Measurements from ENCODE around the gene WDR62. TPM values are rescaled to one million over a fixed set of nuclear protein-coding genes. Genes with fewer than 3 reads are reported as not detected.
A peak's percentile ranks its signal among the peaks of the same experiment; 100 is the strongest.

Gene WDR62
- total RNA-seq, 6 donors from 2014 or later = 1.00 to 7.6 (median 2.4) TPM

DNA sequence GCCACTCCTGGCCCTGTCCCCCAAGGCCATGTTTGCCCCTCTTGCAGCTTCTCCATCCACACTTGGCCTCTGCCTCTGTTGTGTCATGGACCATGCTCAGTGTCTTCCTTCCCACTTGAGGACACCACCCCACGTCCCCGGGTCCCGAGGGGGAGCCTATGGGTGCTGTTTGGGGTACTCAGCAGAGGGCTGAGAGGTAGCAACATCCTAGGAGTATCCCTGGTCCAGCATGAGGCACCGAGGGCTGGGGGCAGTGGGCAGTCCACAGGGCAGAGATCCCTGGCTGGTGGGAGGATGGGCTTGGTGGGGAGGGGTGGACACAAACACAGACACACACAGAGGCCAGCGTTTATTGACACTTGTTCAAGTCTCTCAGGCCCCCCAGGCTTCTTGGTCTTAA lies 95.9 kb downstream of the WDR62 start:
- TF ChIP-seq CTCF (IDR thresholded peaks at IDR 0.05) (no peak), POLR2AphosphoS5 (IDR thresholded peaks at IDR 0.05) (no peak), POLR2A (IDR thresholded peaks at IDR 0.05) (no peak), EP300 (IDR thresholded peaks at IDR 0.05) (no peak)
- Histone ChIP-seq H3K27ac (peak overlapping the region; percentile 89 to 99 (median 96)), H3K36me3 (peaks cover 27 to 59% (median 55%) of the 10 kb centered on the region in 4 donors), H3K4me1 (peaks cover 8 to 22% (median 10%) of the 10 kb centered on the region in 4 donors), H3K4me3 (peak overlapping the region in 1 of 4 donors; percentile 51), H3K27me3 (no peaks in the 10 kb centered on the region), H3K9me3 (no peaks in the 10 kb centered on the region)
- WGBS, 2 donors = 88% methylated on average over 5 of the region's 5 CpGs; no CpG with 5 or more reads in 1 of the 2 donors
- no peak for ATAC-seq (ENCODE audit: low FRiP score in 2 of 2)
- no peak for DNase-seq

GRCh38 chr19:36151144-36152018 lies 96.7 kb downstream of the WDR62 start:
- no peak for TF ChIP-seq CTCF (IDR thresholded peaks at IDR 0.05)
- TF ChIP-seq POLR2A (IDR thresholded peaks at IDR 0.05) = peak in 1 of 4 donors; percentile 52
- no peak for TF ChIP-seq EP300 (IDR thresholded peaks at IDR 0.05)
- peak; percentile 76 to 82 for TF ChIP-seq POLR2AphosphoS5 (IDR thresholded peaks at IDR 0.05)
- Histone ChIP-seq H3K27ac (peak overlapping the region; percentile 89 to 99 (median 96)), H3K4me1 (peaks cover 8 to 25% (median 10%) of the 10 kb centered on the region in 4 donors), H3K4me3 (peak overlapping the region; percentile 50 to 62 (median 54)), H3K9me3 (no peaks in the 10 kb centered on the region), H3K36me3 (peaks cover 21 to 51% (median 48%) of the 10 kb centered on the region in 4 donors), H3K27me3 (no peaks in the 10 kb centered on the region)
- DNase-seq = peak in 1 of 2 donors; percentile 79
- 52 to 62% methylated on average over 29 to 44 of the region's 47 CpGs for WGBS, 2 donors
- ATAC-seq (ENCODE audit: low FRiP score in 2 of 2) = peak; percentile 64 to 78

- TF ChIP-seq POLR2AphosphoS5 (IDR thresholded peaks at IDR 0.05) = no peak
- peak in 1 of 2 donors; percentile 3 for ATAC-seq (ENCODE audit: low FRiP score in 2 of 2)
- Histone ChIP-seq H3K27me3 (no peaks in the 10 kb centered on the region), H3K27ac (peak overlapping the region; percentile 89 to 99 (median 96)), H3K9me3 (no peaks in the 10 kb centered on the region), H3K4me3 (peak overlapping the region; percentile 50 to 62 (median 54)), H3K4me1 (peaks cover 8 to 25% (median 13%) of the 10 kb centered on the region in 4 donors), H3K36me3 (peaks cover 18 to 45% (median 41%) of the 10 kb centered on the region in 4 donors)
- WGBS, 2 donors = 59 to 82% methylated on average over 16 of the region's 16 CpGs
- DNase-seq = no peak
Observed at GRCh38 chr19:36152019-36152351, 97.3 kb downstream of the WDR62 start.

- Histone ChIP-seq H3K9me3 (no peaks in the 10 kb centered on the region), H3K27me3 (no peaks in the 10 kb centered on the region), H3K4me3 (peak within 1 kb of the TSS; percentile 50 to 62 (median 54)), H3K36me3 (peaks cover 13 to 39% (median 36%) of the 10 kb centered on the region in 4 donors), H3K27ac (peak within 1 kb of the TSS; percentile 89 to 99 (median 96)), H3K4me1 (peaks cover 8 to 25% (median 14%) of the 10 kb centered on the region in 4 donors)
- DNase-seq = peak; percentile 43 to 89
- 44 to 48% methylated on average over 31 to 40 of the region's 40 CpGs for WGBS, 2 donors
- peak; percentile 85 to 86 for ATAC-seq (ENCODE audit: low FRiP score in 2 of 2)
- no peak for TF ChIP-seq CTCF (IDR thresholded peaks at IDR 0.05)
- peak in 3 of 4 donors; percentile 14 to 38 (median 14) for TF ChIP-seq POLR2A (IDR thresholded peaks at IDR 0.05)
- peak; percentile 56 to 93 for TF ChIP-seq POLR2AphosphoS5 (IDR thresholded peaks at IDR 0.05)
Observed at GRCh38 chr19:36152352-36153091, 97.8 kb downstream of the WDR62 start, which contains the start of gene COX7A1. Gene COX7A1, minus strand, starts transcription at chr19:36152447. Its CDS starts 40 bp downstream, at chr19:36152407.

GRCh38 chr19:36153126-36153525 lies 98.4 kb downstream of the WDR62 start:
- TF ChIP-seq EP300 (IDR thresholded peaks at IDR 0.05) = no peak
- no peak for TF ChIP-seq POLR2AphosphoS5 (IDR thresholded peaks at IDR 0.05)
- no peak for TF ChIP-seq POLR2A (IDR thresholded peaks at IDR 0.05)
- TF ChIP-seq CTCF (IDR thresholded peaks at IDR 0.05) = no peak
- no peaks in the 10 kb centered on the region for H3K9me3 ChIP-seq
- ATAC-seq (ENCODE audit: low FRiP score in 2 of 2) = no peak
- 93% methylated on average over 10 of the region's 10 CpGs for WGBS, 2 donors
- H3K36me3 ChIP-seq = peaks cover 7 to 33% (median 30%) of the 10 kb centered on the region in 4 donors
- peaks cover 8 to 25% (median 14%) of the 10 kb centered on the region in 4 donors for H3K4me1 ChIP-seq
- H3K27ac ChIP-seq = peak overlapping the region; percentile 89 to 99 (median 96)
- H3K4me3 ChIP-seq = peak overlapping the region in 2 of 4 donors; percentile 51 to 57
- no peaks in the 10 kb centered on the region for H3K27me3 ChIP-seq
- no peak for DNase-seq
